Mucosa of rectum (tissue), 2 donors: ENCODE results near the gene LITAF.
"Not testable (repeated sequence)": the region's sequence is repeated elsewhere in the genome, so short reads cannot be mapped to it uniquely, and the experiment has no call there.

Experiments
- H3K27ac ChIP-seq, 2 donors: one replicate each; pipeline ENCODE4 v1.7.0; 2013; ENCODE audit warnings: inconsistent platforms in 2 of 2, low read depth in 2 of 2, low read length in 2 of 2
- H3K27me3 ChIP-seq, 2 donors: one replicate each; pipeline ENCODE4 v1.7.0; 2013; ENCODE audit warnings: low read length in 2 of 2; ENCODE audit not compliant: control insufficient read depth in 2 of 2, insufficient read depth in 2 of 2
- H3K36me3 ChIP-seq, 2 donors: one replicate each; pipeline ENCODE4 v1.7.0; 2013; ENCODE audit warnings: low read length in 2 of 2; ENCODE audit not compliant: control insufficient read depth in 2 of 2, insufficient read depth in 2 of 2
- H3K4me1 ChIP-seq, 2 donors: one replicate each; pipeline ENCODE4 v1.7.0; 2013; ENCODE audit warnings: low read length in 2 of 2, mild to moderate bottlenecking in 1 of 2; ENCODE audit not compliant: control insufficient read depth in 2 of 2, insufficient read depth in 2 of 2
- H3K4me3 ChIP-seq, 2 donors: one replicate each; pipeline ENCODE4 v1.7.0; 2013; ENCODE audit warnings: low read length in 2 of 2
- H3K9ac ChIP-seq, 2 donors: one replicate each; pipeline ENCODE4 v1.7.0; 2013; ENCODE audit warnings: low read length in 2 of 2, low read depth in 1 of 2, mild to moderate bottlenecking in 1 of 2
- H3K9me3 ChIP-seq, 2 donors: one replicate each; pipeline ENCODE4 v1.7.0; 2013; ENCODE audit warnings: low read length in 2 of 2; ENCODE audit not compliant: control insufficient read depth in 2 of 2
- donor health status: healthy.
- donor health status: Normal muscosa, but diverticular disease.

LITAF gene

GRCh38 chr16:11611871-11612664 lies 25.3 kb upstream of the LITAF start:
- H3K9ac ChIP-seq: peak overlapping the region; percentile 56
- H3K9me3 ChIP-seq: no peaks in the 10 kb centered on the region
- no peaks in the 10 kb centered on the region for H3K36me3 ChIP-seq
- H3K4me3 ChIP-seq: peak overlapping the region in 1 of 2 donors; percentile 31
- H3K27me3 ChIP-seq: no peaks in the 10 kb centered on the region
- H3K27ac ChIP-seq: peak overlapping the region; percentile 81 to 87
- H3K4me1 ChIP-seq: peaks cover 20 to 26% of the 10 kb centered on the region in 2 donors

- H3K9ac ChIP-seq: no peak overlapping the region
- no peaks in the 10 kb centered on the region for H3K9me3 ChIP-seq
- H3K27ac ChIP-seq: no peak overlapping the region
- H3K4me3 ChIP-seq: no peak overlapping the region
- peaks cover 20 to 26% of the 10 kb centered on the region in 2 donors for H3K4me1 ChIP-seq
- H3K36me3 ChIP-seq: no peaks in the 10 kb centered on the region
- H3K27me3 ChIP-seq: no peaks in the 10 kb centered on the region
Observed at GRCh38 chr16:11610580-11610979, 23.9 kb upstream of the LITAF start.

GRCh38 chr16:11610121-11610505 lies 23.4 kb upstream of the LITAF start:
- H3K9ac ChIP-seq: no peak overlapping the region
- peaks cover 21 to 26% of the 10 kb centered on the region in 2 donors for H3K4me1 ChIP-seq
- no peak overlapping the region for H3K4me3 ChIP-seq
- no peak overlapping the region for H3K27ac ChIP-seq
- no peaks in the 10 kb centered on the region for H3K9me3 ChIP-seq
- H3K36me3 ChIP-seq: no peaks in the 10 kb centered on the region
- H3K27me3 ChIP-seq: no peaks in the 10 kb centered on the region

GRCh38 chr16:11609474-11610120 lies 22.9 kb upstream of the LITAF start:
- Histone ChIP-seq H3K27me3 (no peaks in the 10 kb centered on the region), H3K9me3 (no peaks in the 10 kb centered on the region), H3K27ac (no peak overlapping the region), H3K36me3 (no peaks in the 10 kb centered on the region), H3K4me3 (no peak overlapping the region), H3K9ac (no peak overlapping the region), H3K4me1 (peaks cover 26 to 28% of the 10 kb centered on the region in 2 donors)

GRCh38 chr16:11605891-11606290 lies 19.2 kb upstream of the LITAF start:
- H3K9me3 ChIP-seq: no peaks in the 10 kb centered on the region
- H3K4me3 ChIP-seq: no peak overlapping the region
- H3K27me3 ChIP-seq: no peaks in the 10 kb centered on the region
- peaks cover 9 to 13% of the 10 kb centered on the region in 2 donors for H3K4me1 ChIP-seq
- H3K9ac ChIP-seq: no peak overlapping the region
- no peaks in the 10 kb centered on the region for H3K36me3 ChIP-seq
- no peak overlapping the region for H3K27ac ChIP-seq

GRCh38 chr16:11605564-11605886 lies 18.8 kb upstream of the LITAF start:
- H3K27ac ChIP-seq: peak overlapping the region in 1 of 2 donors; percentile 40
- no peak overlapping the region for H3K9ac ChIP-seq

GRCh38 chr16:11604783-11605563 lies 18.3 kb upstream of the LITAF start:
- H3K9me3 ChIP-seq: no peaks in the 10 kb centered on the region
- H3K4me3 ChIP-seq: no peak overlapping the region
- H3K27me3 ChIP-seq: no peaks in the 10 kb centered on the region
- H3K4me1 ChIP-seq: peaks cover 7 to 13% of the 10 kb centered on the region in 2 donors
- peak overlapping the region in 1 of 2 donors; percentile 3 for H3K9ac ChIP-seq
- H3K36me3 ChIP-seq: no peaks in the 10 kb centered on the region
- H3K27ac ChIP-seq: peak overlapping the region; percentile 38 to 40

More at GRCh38 chr16:11605564-11605886, 18.8 kb upstream of the LITAF start:
- Histone ChIP-seq H3K36me3 (no peaks in the 10 kb centered on the region), H3K9me3 (no peaks in the 10 kb centered on the region), H3K27me3 (no peaks in the 10 kb centered on the region), H3K4me1 (peaks cover 7 to 13% of the 10 kb centered on the region in 2 donors), H3K4me3 (no peak overlapping the region)

- not testable (repeated sequence) for H3K27ac ChIP-seq, H3K36me3 ChIP-seq, H3K27me3 ChIP-seq, H3K4me3 ChIP-seq, H3K9me3 ChIP-seq, H3K9ac ChIP-seq
- peaks cover 7 to 11% of the 10 kb centered on the region in 2 donors for H3K4me1 ChIP-seq
Observed at GRCh38 chr16:11604296-11604695, 17.6 kb upstream of the LITAF start.

- no peak overlapping the region for H3K9ac ChIP-seq
Observed at GRCh38 chr16:11603331-11603750, 16.6 kb upstream of the LITAF start.

GRCh38 chr16:11602321-11602720 lies 15.6 kb upstream of the LITAF start:
- H3K9ac ChIP-seq: no peak overlapping the region
- no peaks in the 10 kb centered on the region for H3K36me3 ChIP-seq
- H3K4me1 ChIP-seq: peaks cover 13 to 16% of the 10 kb centered on the region in 2 donors
- no peak overlapping the region for H3K4me3 ChIP-seq
- no peak overlapping the region for H3K27ac ChIP-seq
- no peaks in the 10 kb centered on the region for H3K9me3 ChIP-seq
- no peaks in the 10 kb centered on the region for H3K27me3 ChIP-seq

More at GRCh38 chr16:11603331-11603750, 16.6 kb upstream of the LITAF start:
- Histone ChIP-seq H3K27ac (no peak overlapping the region), H3K4me3 (no peak overlapping the region), H3K9me3 (no peaks in the 10 kb centered on the region), H3K4me1 (peaks cover 7 to 11% of the 10 kb centered on the region in 2 donors), H3K27me3 (no peaks in the 10 kb centered on the region), H3K36me3 (no peaks in the 10 kb centered on the region)
